ENCODE results near the gene RARB.

Gene RARB

GRCh38 chr3:25531971-25532370 lies 103.9 kb downstream of the RARB start:
- CTCF ChIA-PET, result no interaction called here
- no peak for TF ChIP-seq ARNT (IDR thresholded peaks at IDR 0.05)
- TF ChIP-seq NFRKB (IDR thresholded peaks at IDR 0.05), result no peak
- TF ChIP-seq, protein P1, sequence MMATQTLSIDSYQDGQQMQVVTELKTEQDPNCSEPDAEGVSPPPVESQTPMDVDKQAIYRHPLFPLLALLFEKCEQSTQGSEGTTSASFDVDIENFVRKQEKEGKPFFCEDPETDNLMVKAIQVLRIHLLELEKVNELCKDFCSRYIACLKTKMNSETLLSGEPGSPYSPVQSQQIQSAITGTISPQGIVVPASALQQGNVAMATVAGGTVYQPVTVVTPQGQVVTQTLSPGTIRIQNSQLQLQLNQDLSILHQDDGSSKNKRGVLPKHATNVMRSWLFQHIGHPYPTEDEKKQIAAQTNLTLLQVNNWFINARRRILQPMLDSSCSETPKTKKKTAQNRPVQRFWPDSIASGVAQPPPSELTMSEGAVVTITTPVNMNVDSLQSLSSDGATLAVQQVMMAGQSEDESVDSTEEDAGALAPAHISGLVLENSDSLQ (IDR thresholded peaks at IDR 0.05), result no peak
- no peak for TF ChIP-seq TARDBP (IDR thresholded peaks at IDR 0.05)
- TF ChIP-seq FOXM1 (IDR thresholded peaks at IDR 0.05; ENCODE audit: borderline replicate concordance), result no peak
- no peak for TF ChIP-seq ELF4 (IDR thresholded peaks at IDR 0.05)
- TF ChIP-seq HDGF (IDR thresholded peaks at IDR 0.05; ENCODE audit: borderline replicate concordance), result no peak
- no peak for DNase-seq (ENCODE audit: extremely low spot score)
- POLR2A ChIA-PET, result no interaction called here

- CTCF ChIA-PET, result no interaction called here
- DNase-seq (ENCODE audit: extremely low spot score), result peak; percentile 18
- POLR2A ChIA-PET, result no interaction called here
- TF ChIP-seq SUZ12 (IDR thresholded peaks at IDR 0.05) (no peak), L3MBTL2 (conservative IDR thresholded peaks at IDR 0.05) (no peak), BHLHE40 (IDR thresholded peaks at IDR 0.05; ENCODE audit: borderline replicate concordance) (no peak), FOXK2 (IDR thresholded peaks at IDR 0.05) (no peak), LEF1 (IDR thresholded peaks at IDR 0.05; ENCODE audit: borderline replicate concordance) (no peak), SP1 (IDR thresholded peaks at IDR 0.05) (no peak), NFRKB (IDR thresholded peaks at IDR 0.05) (no peak), ZNF384 (IDR thresholded peaks at IDR 0.05) (no peak), CTBP1 (IDR thresholded peaks at IDR 0.05; ENCODE audit: borderline replicate concordance) (no peak), HDGF (IDR thresholded peaks at IDR 0.05; ENCODE audit: borderline replicate concordance) (no peak), ELF4 (IDR thresholded peaks at IDR 0.05) (no peak), FOXM1 (IDR thresholded peaks at IDR 0.05; ENCODE audit: borderline replicate concordance) (no peak), FOXA1 (IDR thresholded peaks at IDR 0.05) (no peak), TARDBP (IDR thresholded peaks at IDR 0.05) (no peak)
These were observed 104.5 kb downstream of the RARB start for GRCh38 chr3:25532431-25533162.

- POLR2A ChIA-PET, result no interaction called here
- CTCF ChIA-PET, result no interaction called here
- TF ChIP-seq LEF1 (IDR thresholded peaks at IDR 0.05; ENCODE audit: borderline replicate concordance) (no peak), CTBP1 (IDR thresholded peaks at IDR 0.05; ENCODE audit: borderline replicate concordance) (no peak), NFRKB (IDR thresholded peaks at IDR 0.05) (no peak), HDGF (IDR thresholded peaks at IDR 0.05; ENCODE audit: borderline replicate concordance) (no peak)
- TF ChIP-seq, protein P1 (IDR thresholded peaks at IDR 0.05), result no peak
- no peak for DNase-seq (ENCODE audit: extremely low spot score)
These were observed 105.3 kb downstream of the RARB start for GRCh38 chr3:25533399-25533798.

GRCh38 chr3:25534007-25534406 lies 105.9 kb downstream of the RARB start:
- no peak for TF ChIP-seq SP1 (IDR thresholded peaks at IDR 0.05)
- TF ChIP-seq LEF1 (IDR thresholded peaks at IDR 0.05; ENCODE audit: borderline replicate concordance), result no peak
- no peak for TF ChIP-seq FOXK2 (IDR thresholded peaks at IDR 0.05)
- TF ChIP-seq TARDBP (IDR thresholded peaks at IDR 0.05), result no peak
- TF ChIP-seq ELF4 (IDR thresholded peaks at IDR 0.05), result no peak
- TF ChIP-seq, protein P1 (IDR thresholded peaks at IDR 0.05), result no peak
- no peak for TF ChIP-seq ZNF384 (IDR thresholded peaks at IDR 0.05)
- TF ChIP-seq BHLHE40 (IDR thresholded peaks at IDR 0.05; ENCODE audit: borderline replicate concordance), result no peak
- TF ChIP-seq FOXA1 (IDR thresholded peaks at IDR 0.05), result no peak
- TF ChIP-seq ARNT (IDR thresholded peaks at IDR 0.05), result no peak
- no peak for TF ChIP-seq NFRKB (IDR thresholded peaks at IDR 0.05)
- TF ChIP-seq HDGF (IDR thresholded peaks at IDR 0.05; ENCODE audit: borderline replicate concordance), result no peak
- no peak for TF ChIP-seq SUZ12 (IDR thresholded peaks at IDR 0.05)
- TF ChIP-seq CTBP1 (IDR thresholded peaks at IDR 0.05; ENCODE audit: borderline replicate concordance), result no peak
- TF ChIP-seq FOXM1 (IDR thresholded peaks at IDR 0.05; ENCODE audit: borderline replicate concordance), result no peak
- TF ChIP-seq L3MBTL2 (conservative IDR thresholded peaks at IDR 0.05), result no peak
- DNase-seq (ENCODE audit: extremely low spot score), result no peak
- ChIA-PET CTCF (no interaction called here), POLR2A (no interaction called here)

GRCh38 chr3:25536521-25537391 lies 108.7 kb downstream of the RARB start:
- DNase-seq (ENCODE audit: extremely low spot score), result no peak
- CTCF ChIA-PET, result interaction anchor here (0.6 kb wide), 1 partner anchor 96 kb away, joined by 3 read pairs; no protein-coding TSS in a partner anchor
- TF ChIP-seq HDGF (IDR thresholded peaks at IDR 0.05; ENCODE audit: borderline replicate concordance), result no peak
- TF ChIP-seq TARDBP (IDR thresholded peaks at IDR 0.05), result no peak
- TF ChIP-seq NFRKB (IDR thresholded peaks at IDR 0.05), result no peak
- no peak for TF ChIP-seq LEF1 (IDR thresholded peaks at IDR 0.05; ENCODE audit: borderline replicate concordance)
- no peak for TF ChIP-seq ELF4 (IDR thresholded peaks at IDR 0.05)
- no peak for TF ChIP-seq ZNF384 (IDR thresholded peaks at IDR 0.05)
- no peak for TF ChIP-seq ARNT (IDR thresholded peaks at IDR 0.05)
- no peak for TF ChIP-seq SP1 (IDR thresholded peaks at IDR 0.05)
- no peak for TF ChIP-seq CTBP1 (IDR thresholded peaks at IDR 0.05; ENCODE audit: borderline replicate concordance)
- TF ChIP-seq, protein P1 (IDR thresholded peaks at IDR 0.05), result no peak
- TF ChIP-seq FOXM1 (IDR thresholded peaks at IDR 0.05; ENCODE audit: borderline replicate concordance), result no peak
- no peak for TF ChIP-seq L3MBTL2 (conservative IDR thresholded peaks at IDR 0.05)
- no peak for TF ChIP-seq FOXA1 (IDR thresholded peaks at IDR 0.05)
- TF ChIP-seq BHLHE40 (IDR thresholded peaks at IDR 0.05; ENCODE audit: borderline replicate concordance), result no peak
- TF ChIP-seq FOXK2 (IDR thresholded peaks at IDR 0.05), result no peak
- TF ChIP-seq SUZ12 (IDR thresholded peaks at IDR 0.05), result no peak
- POLR2A ChIA-PET, result no interaction called here
